Suprapubic skin (tissue), 2 donors: ENCODE results near the gene ALOX5AP.

Experiments used
- EP300 ChIP-seq: sonication (generic); formaldehyde crosslinking; IDR thresholded peaks from one replicate; pipeline ENCODE4 v1.6.1; 2017; ENCODE audit warnings: antibody characterized with exemption
- POLR2A ChIP-seq, 2 donors: fragments of 450-650 bp; IDR thresholded peaks; one replicate each; pipeline ENCODE4 v1.6.1; 2017; ENCODE audit warnings: antibody characterized with exemption in 2 of 2, mild to moderate bottlenecking in 2 of 2, moderate library complexity in 2 of 2

GRCh38 chr13:30698488-30699005 lies 36.8 kb upstream of the ALOX5AP start:
- TF ChIP-seq EP300, result no peak
- TF ChIP-seq POLR2A (IDR thresholded peaks at IDR 0.05), result no peak
